Nephron (organoid): ENCODE data around the gene GPATCH8.
A peak's percentile ranks its signal among the peaks of the same experiment; 100 is the strongest.

ENCODE experiments used
- H3K27ac Mint-ChIP-seq, 3 experiments: 2 replicates each; pipeline ENCODE4 v1.8.0; 2020; ENCODE audit warnings: mixed read lengths in 3 of 3, mild to moderate bottlenecking in 2 of 3, moderate library complexity in 1 of 3
- H3K27me3 Mint-ChIP-seq: 2 replicates; pipeline ENCODE4 v1.8.0; 2021; ENCODE audit warnings: low read depth, mild to moderate bottlenecking, moderate library complexity, mixed read lengths
- H3K36me3 Mint-ChIP-seq: 2 replicates; pipeline ENCODE4 v1.8.0; 2020; ENCODE audit warnings: low read depth, mixed read lengths
- H3K4me1 Mint-ChIP-seq: 2 replicates; pipeline ENCODE4 v1.8.0; 2020; ENCODE audit warnings: mixed read lengths
- H3K4me3 Mint-ChIP-seq, 3 experiments: 2 replicates each; pipeline ENCODE4 v1.8.0; 2020; ENCODE audit warnings: mild to moderate bottlenecking in 3 of 3, mixed read lengths in 3 of 3, moderate library complexity in 2 of 3
- H3K9me3 Mint-ChIP-seq: 2 replicates; pipeline ENCODE4 v1.8.0; 2020; ENCODE audit warnings: mixed read lengths
- CTCF ChIP-seq, 3 experiments: fragments of 200-600 bp; sonication (generic); IDR thresholded peaks; one replicate each; pipeline ENCODE4 v1.5.0; 2021; ENCODE audit warnings: antibody characterized with exemption in 3 of 3; ENCODE audit not compliant: unreplicated experiment in 3 of 3

GPATCH8 gene

GRCh38 chr17:44466339-44466738, 36.9 kb downstream of the GPATCH8 start:
- Mint-ChIP-seq H3K4me1 (peaks cover 21% of the 10 kb centered on the region), H3K9me3 (no peaks in the 10 kb centered on the region), H3K36me3 (peaks cover 49% of the 10 kb centered on the region), H3K4me3 (no peak overlapping the region), H3K27ac (peak overlapping the region in 2 of 3 experiments; percentile 48 to 72), H3K27me3 (no peaks in the 10 kb centered on the region)
- TF ChIP-seq CTCF (IDR thresholded peaks at IDR 0.05; ENCODE audit: unreplicated experiment in 3 of 3), result no peak

DNA sequence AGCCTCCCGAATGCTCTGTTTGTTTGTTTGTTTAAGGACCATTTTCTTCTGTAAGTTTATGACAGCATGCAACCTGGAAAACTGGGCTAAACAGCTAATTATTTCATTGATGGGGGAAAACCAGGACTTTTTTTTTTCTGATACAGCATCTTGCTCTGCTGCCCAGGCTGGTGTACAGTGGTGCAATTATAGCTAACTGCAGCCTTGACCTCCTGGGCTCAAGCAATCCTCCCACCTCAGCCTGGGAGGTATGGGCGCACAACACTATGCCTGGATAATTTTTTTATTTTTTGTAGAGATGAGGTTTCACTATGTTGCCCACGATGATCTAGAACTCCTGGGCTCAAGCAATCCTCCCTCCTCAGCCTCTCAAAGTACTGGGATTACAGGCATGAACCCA, 37.3 kb downstream of the GPATCH8 start:
- Mint-ChIP-seq H3K4me3 (no peak overlapping the region), H3K36me3 (peaks cover 48% of the 10 kb centered on the region), H3K9me3 (no peaks in the 10 kb centered on the region), H3K4me1 (peaks cover 21% of the 10 kb centered on the region), H3K27me3 (no peaks in the 10 kb centered on the region), H3K27ac (peak overlapping the region in 2 of 3 experiments; percentile 25 to 72)
- TF ChIP-seq CTCF (IDR thresholded peaks at IDR 0.05; ENCODE audit: unreplicated experiment in 3 of 3), result no peak

DNA sequence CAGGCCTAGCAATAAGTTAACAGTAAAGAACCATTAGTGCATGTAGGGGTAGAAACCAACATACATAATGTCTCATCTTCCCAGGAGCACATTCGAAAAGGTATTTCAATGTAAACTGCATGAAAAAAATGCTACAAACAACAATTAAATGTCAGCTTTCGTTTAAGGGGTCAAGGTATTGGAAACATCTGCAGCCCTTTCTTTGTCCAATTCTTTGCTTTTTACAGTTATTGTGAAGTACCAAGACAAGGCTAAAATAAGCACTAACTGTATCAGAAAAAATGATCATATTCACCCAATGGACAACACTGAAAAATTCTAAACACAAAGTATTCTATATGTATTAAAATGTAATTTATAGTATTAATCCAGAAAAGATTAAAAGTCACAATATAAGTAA, 37.9 kb downstream of the GPATCH8 start:
- no peak overlapping the region for H3K4me3 Mint-ChIP-seq
- H3K27me3 Mint-ChIP-seq, result no peaks in the 10 kb centered on the region
- H3K4me1 Mint-ChIP-seq, result peaks cover 21% of the 10 kb centered on the region
- TF ChIP-seq CTCF (IDR thresholded peaks at IDR 0.05; ENCODE audit: unreplicated experiment in 3 of 3), result no peak
- H3K36me3 Mint-ChIP-seq, result peaks cover 47% of the 10 kb centered on the region
- no peaks in the 10 kb centered on the region for H3K9me3 Mint-ChIP-seq
- no peak overlapping the region for H3K27ac Mint-ChIP-seq

- Mint-ChIP-seq H3K27ac (peak overlapping the region in 2 of 3 experiments; percentile 8 to 56), H3K4me1 (peaks cover 21% of the 10 kb centered on the region), H3K9me3 (no peaks in the 10 kb centered on the region), H3K27me3 (no peaks in the 10 kb centered on the region), H3K36me3 (peaks cover 50% of the 10 kb centered on the region), H3K4me3 (no peak overlapping the region)
- TF ChIP-seq CTCF (IDR thresholded peaks at IDR 0.05; ENCODE audit: unreplicated experiment in 3 of 3), result no peak
Observed at GRCh38 chr17:44464037-44464436, 39.2 kb downstream of the GPATCH8 start.

GRCh38 chr17:44451832-44452231, 51.4 kb downstream of the GPATCH8 start:
- Mint-ChIP-seq H3K36me3 (peaks cover 14% of the 10 kb centered on the region), H3K27me3 (no peaks in the 10 kb centered on the region), H3K4me3 (no peak overlapping the region), H3K9me3 (no peaks in the 10 kb centered on the region), H3K27ac (no peak overlapping the region), H3K4me1 (no peaks in the 10 kb centered on the region)
- no peak for TF ChIP-seq CTCF (IDR thresholded peaks at IDR 0.05; ENCODE audit: unreplicated experiment in 3 of 3)

- no peaks in the 10 kb centered on the region for H3K4me1 Mint-ChIP-seq
- H3K27me3 Mint-ChIP-seq, result no peaks in the 10 kb centered on the region
- no peak overlapping the region for H3K4me3 Mint-ChIP-seq
- TF ChIP-seq CTCF (IDR thresholded peaks at IDR 0.05; ENCODE audit: unreplicated experiment in 3 of 3), result no peak
- no peak overlapping the region for H3K27ac Mint-ChIP-seq
- H3K9me3 Mint-ChIP-seq, result no peaks in the 10 kb centered on the region
- peaks cover 18% of the 10 kb centered on the region for H3K36me3 Mint-ChIP-seq
Observed at GRCh38 chr17:44451016-44451627, 52.1 kb downstream of the GPATCH8 start.
